ENCODE measurements around the gene GHDC.

DNA sequence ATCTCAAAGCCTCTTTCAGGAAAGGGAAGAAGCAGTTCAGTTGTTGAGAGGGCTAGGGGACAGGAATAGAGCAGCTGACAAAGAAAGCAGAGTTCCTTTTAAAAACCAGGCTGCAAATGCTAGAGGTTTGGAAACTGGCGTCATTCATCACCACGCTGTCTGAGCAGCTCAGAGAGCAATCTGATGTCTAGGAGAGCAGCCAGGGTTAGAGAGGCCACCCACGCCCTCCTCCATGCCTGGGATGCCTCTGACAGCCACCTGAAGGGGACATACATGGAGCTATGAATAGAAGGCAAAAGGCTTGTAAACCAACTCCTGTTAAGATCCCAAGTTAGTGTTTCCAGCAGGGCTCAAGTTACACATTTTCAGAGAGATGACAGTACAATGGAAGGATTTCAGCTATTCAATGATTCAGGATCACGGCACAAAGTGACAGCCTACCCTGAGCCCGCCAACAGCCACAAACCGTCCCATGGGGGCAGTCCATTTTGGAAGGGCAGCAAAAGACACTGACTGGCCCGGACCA is 51.9 kb downstream of the GHDC start:
- TF ChIP-seq CTCF (IDR thresholded peaks at IDR 0.05) = no peak
- no peak for TF ChIP-seq POLR2A (IDR thresholded peaks at IDR 0.05)
- TF ChIP-seq POLR2AphosphoS5 (IDR thresholded peaks at IDR 0.05) = no peak
